AML-193 (cell line): Measurements from ENCODE around the gene R3HDM2.
A peak's percentile ranks its signal among the peaks of the same experiment; 100 is the strongest.

Experiments
- DNase-seq, 2 experiments: peaks; one replicate each; lab custom pipeline; 2025; lab: John Stamatoyannopoulos, UW

Gene R3HDM2

DNA sequence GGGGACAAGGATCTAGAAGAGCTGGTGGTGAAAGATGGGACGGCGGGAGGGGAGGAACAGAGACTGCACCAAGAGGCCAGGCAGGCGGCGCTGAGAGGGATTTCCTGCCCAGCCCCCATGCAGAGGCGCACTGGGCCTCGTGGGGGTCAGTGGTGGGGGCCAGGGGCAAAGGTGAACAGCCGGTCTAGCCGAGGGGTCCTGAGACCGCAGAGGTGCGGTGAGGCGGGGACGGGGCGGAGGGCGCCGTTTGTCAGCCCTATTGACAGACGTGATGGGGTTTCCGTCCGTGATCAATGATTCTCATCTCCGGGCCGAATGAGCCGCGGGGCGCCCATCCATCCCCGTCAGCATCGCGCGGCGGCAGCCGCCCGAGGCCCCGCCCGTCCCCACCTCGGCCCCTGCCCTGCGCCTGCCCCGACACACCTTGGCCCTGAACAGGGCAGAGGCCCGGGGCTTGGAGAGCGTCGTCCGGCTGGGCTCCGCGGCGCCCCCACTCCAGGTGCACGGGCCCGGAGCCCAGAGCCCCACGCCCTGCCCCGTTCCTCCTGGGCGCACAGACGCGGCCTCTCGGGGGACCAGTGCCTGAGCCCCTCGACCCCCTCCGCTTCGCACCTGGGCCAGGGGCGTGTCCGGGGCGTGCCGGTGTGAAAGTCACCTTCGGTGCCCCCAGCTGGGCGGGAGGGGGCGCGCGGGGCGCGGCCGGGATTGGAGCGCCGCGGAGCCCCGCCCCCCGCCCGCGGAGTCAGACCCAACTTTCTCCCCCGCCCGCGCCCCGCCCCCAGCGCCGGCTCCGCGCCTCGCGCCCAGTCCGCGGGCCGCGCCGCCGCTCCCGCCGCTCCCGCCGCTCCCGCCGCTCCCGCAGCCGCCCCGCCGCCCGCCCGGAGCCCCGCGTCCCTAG, 214.6 kb downstream of the R3HDM2 start, which contains the start of gene NXPH4:
Gene NXPH4, plus strand, starts transcription at position 781 of the 898 bp plus-strand sequence. CDS start 176 bp downstream, outside the sequence.
- no peak for DNase-seq

DNA sequence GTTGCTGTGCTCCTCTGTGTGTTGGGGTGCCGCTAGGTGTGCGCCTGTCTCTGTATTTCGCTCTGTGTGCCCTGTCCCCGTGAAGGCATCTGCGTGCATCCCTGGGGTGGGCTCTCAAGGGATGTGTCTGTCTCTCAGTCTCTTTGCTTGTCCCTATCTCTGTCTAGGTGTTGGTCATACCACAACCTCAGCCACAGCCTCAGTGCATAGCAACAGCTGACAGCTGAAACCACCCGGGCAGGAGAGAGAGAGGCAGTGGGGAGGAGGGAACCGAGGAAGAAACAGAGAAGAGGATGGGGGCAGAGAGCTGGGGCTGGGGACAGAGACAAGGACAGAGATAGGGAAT, 215.2 kb downstream of the R3HDM2 start:
- no peak for DNase-seq

- DNase-seq: no peak
Observed at GRCh38 chr12:57215065-57215464, 215.8 kb downstream of the R3HDM2 start.

DNA sequence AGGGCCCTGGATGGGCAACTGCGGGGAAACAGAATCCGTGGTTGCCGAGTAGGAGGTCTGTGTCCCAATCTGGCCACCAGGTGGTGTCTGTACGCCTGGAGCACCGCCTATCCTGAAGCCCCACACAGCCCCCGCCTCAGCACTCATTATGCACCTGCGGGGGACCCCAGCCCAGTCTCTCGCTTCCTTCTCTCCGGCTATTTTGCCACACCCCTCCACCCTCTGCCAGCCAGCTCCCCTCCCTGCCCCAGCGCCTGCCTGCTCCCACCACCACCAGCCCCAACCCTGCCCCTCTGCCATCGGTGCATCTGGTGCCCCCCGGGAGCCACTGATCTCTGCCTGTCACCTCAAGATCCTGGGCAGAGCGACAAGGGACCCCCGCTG, 216.5 kb downstream of the R3HDM2 start:
- peak; percentile 63 to 68 for DNase-seq

DNA sequence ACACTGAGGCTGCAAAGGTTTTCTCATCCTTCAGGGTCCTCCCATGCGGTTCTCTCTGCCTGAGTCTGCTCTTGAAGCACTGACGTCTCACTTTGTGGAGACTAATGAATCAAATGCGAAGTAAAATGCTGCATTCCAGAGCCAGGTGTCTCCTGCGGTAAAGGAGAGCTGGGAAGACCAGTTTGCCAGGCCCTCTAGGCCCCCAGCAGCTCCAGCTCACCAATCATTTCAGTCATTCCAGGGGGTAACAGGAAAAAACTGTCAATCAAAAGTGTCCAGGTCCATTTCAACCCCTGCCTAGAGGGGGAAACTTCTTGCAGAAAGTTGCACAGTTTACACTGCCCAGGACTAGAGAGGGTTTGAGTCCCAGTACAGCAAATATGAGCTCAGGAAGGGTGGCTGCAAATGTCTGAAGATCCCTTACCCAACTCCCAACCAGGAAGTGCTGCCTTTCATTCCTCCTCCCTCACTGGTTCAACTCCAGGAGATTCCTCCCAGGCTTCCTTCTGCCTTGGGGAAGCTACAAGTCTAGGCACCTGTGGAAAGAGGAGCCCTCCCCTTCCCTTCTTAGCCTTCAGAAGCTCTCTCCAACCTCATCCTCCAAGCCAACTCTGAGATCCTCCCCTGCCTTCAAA, 217.0 kb downstream of the R3HDM2 start:
- peak in 1 of 2 experiments; percentile 54 for DNase-seq

GRCh38 chr12:57213058-57213715, 217.7 kb downstream of the R3HDM2 start:
- DNase-seq: peak; percentile 74 to 79

DNA sequence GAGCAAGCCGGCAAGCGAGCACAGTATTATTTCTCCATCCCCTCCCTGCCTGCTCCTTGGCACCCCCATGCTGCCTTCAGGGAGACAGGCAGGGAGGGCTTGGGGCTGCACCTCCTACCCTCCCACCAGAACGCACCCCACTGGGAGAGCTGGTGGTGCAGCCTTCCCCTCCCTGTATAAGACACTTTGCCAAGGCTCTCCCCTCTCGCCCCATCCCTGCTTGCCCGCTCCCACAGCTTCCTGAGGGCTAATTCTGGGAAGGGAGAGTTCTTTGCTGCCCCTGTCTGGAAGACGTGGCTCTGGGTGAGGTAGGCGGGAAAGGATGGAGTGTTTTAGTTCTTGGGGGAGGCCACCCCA, 218.2 kb downstream of the R3HDM2 start:
- no peak for DNase-seq

DNA sequence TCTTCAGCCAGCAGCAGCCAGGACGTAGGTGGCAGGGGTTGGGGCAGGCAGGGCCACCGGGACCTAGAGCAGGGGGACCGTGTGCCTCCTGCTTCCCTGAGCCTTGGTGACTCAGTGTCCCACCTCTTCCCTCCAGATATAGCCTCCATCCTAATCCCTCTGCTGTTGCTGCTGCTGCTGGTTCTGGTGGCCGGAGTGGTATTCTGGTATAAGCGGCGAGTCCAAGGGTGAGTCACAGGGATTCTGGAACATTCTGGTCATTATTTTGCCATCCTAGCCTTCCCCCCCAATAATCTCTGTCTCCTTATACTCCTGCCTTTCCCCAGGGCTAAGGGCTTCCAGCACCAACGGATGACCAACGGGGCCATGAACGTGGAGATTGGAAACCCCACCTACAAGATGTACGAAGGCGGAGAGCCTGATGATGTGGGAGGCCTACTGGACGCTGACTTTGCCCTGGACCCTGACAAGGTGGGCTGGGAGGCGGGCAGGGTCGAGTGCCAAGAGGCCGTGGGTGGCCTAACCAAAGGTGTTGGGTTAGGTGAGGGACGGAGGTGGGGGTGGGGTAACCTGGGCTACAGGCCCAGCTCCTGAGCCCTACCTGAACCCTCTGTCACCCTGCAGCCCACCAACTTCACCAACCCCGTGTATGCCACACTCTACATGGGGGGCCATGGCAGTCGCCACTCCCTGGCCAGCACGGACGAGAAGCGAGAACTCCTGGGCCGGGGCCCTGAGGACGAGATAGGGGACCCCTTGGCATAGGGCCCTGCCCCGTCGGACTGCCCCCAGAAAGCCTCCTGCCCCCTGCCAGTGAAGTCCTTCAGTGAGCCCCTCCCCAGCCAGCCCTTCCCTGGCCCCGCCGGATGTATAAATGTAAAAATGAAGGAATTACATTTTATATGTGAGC, 218.8 kb downstream of the R3HDM2 start:
- DNase-seq: no peak

GRCh38 chr12:57210926-57211692, 219.7 kb downstream of the R3HDM2 start:
- DNase-seq: peak in 1 of 2 experiments; percentile 9

GRCh38 chr12:57210461-57210860, 220.4 kb downstream of the R3HDM2 start:
- no peak for DNase-seq

- no peak for DNase-seq
Observed at GRCh38 chr12:57209916-57210315, 220.9 kb downstream of the R3HDM2 start.

GRCh38 chr12:57208631-57209282, 222.1 kb downstream of the R3HDM2 start:
- DNase-seq: no peak

DNA sequence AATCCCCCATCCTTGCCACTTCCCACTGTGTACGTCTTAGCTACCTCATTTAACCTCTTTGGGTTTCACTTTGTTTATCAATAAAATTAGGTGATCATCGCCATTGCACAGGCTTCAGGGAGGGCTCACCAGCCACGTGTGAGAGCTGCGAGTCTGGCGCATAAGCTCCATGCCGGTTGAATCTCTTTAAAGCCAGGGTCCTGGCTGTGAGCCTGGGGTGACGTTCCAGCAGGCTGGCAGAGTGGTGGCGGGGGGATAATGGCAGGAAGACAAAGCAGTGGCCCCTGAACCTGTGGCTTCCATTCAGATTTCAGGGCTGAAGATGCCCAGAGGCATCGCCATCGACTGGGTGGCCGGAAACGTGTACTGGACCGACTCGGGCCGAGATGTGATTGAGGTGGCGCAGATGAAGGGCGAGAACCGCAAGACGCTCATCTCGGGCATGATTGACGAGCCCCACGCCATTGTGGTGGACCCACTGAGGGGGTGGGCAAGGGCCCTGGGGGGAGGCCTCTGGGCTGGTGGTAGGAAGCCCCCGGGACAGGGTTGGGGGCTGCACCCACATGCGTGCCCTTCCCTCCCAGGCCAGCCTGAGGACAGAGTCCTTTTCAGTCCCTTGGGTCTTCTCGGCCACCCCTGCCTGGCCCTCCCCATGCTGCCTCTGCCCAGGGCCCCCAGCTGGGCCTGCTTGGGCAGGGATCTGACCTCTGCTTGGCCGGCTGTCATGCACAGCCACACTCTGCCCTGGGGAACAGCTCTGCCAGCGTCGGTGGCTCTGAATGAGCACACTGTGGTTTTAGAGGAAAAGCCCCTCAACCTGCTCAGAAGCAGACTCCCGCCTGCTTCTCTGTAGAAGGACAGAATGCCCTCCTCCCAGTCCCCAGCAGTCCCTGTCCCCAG, 222.9 kb downstream of the R3HDM2 start:
- DNase-seq: no peak

GRCh38 chr12:57205931-57206330, 224.9 kb downstream of the R3HDM2 start:
- DNase-seq: no peak

GRCh38 chr12:57205186-57205585, 225.7 kb downstream of the R3HDM2 start:
- DNase-seq: no peak

- DNase-seq: no peak
Observed at GRCh38 chr12:57204454-57204853, 226.4 kb downstream of the R3HDM2 start.

- DNase-seq: no peak
Observed at GRCh38 chr12:57203791-57204190, 227.1 kb downstream of the R3HDM2 start.
